ENCODE data around the gene BTBD3.

BTBD3 gene

DNA sequence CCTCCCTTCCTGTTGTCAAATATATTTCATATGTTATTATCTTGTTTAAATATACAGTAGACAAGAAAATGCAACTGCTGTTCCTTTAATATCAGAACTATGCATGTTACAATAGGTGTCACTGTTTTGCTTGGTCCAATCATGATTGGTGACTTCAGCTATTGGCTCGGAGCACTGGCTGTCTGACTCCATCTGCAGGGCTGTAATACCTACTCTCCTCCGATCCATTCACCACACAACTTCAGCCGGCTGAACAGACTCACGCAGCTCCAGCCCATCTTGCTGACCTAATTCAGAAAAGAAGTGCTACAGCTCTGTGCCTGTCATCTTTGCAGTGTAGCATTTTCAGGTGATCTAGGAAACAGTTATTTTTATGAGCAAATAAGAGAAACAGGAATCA is at the start of gene BTBD3:
Gene BTBD3, plus strand, starts transcription at position 231 of the 400 bp plus-strand sequence. CDS start 383 bp downstream, outside the sequence.
- Histone ChIP-seq H4K20me1 (ENCODE audit: insufficient read depth, low read length) (no peaks in the 10 kb centered on the region), H3K79me2 (ENCODE audit: low read length) (no peaks in the 10 kb centered on the region), H3K27me3 (ENCODE audit: low read depth, low read length) (no peaks in the 10 kb centered on the region; the same call in none of the 2 replicates), H3K9ac (ENCODE audit: low read length) (no peak within 1 kb of the TSS), H3K9me3 (ENCODE audit: insufficient read depth, low read length) (no peaks in the 10 kb centered on the region), H2AFZ (ENCODE audit: low read depth, low read length) (no peak within 1 kb of the TSS), H3K4me2 (ENCODE audit: low read length) (no peak within 1 kb of the TSS), H3K4me3 (ENCODE audit: low read length) (no peak within 1 kb of the TSS), H3K36me3 (replicated peaks; ENCODE audit: low read depth, low read length) (no peaks in the 10 kb centered on the region), H3K4me1 (ENCODE audit: low read length) (no peaks in the 10 kb centered on the region), H3K27ac (ENCODE audit: low read length) (no peak within 1 kb of the TSS)
- TF ChIP-seq EZH2phosphoT487 (IDR thresholded peaks at IDR 0.05; ENCODE audit: low read depth) = no peak
- TF ChIP-seq CTCF (IDR thresholded peaks at IDR 0.05; ENCODE audit: low read depth, low read length) = no peak

- no peaks in the 10 kb centered on the region for H4K20me1 ChIP-seq (ENCODE audit: insufficient read depth, low read length)
- no peaks in the 10 kb centered on the region for H3K79me2 ChIP-seq (ENCODE audit: low read length)
- no peak overlapping the region for H3K4me3 ChIP-seq (ENCODE audit: low read length)
- no peak overlapping the region for H3K27ac ChIP-seq (ENCODE audit: low read length)
- no peaks in the 10 kb centered on the region for H3K27me3 ChIP-seq (ENCODE audit: low read depth, low read length)
- no peaks in the 10 kb centered on the region for H3K9me3 ChIP-seq (ENCODE audit: insufficient read depth, low read length)
- H2AFZ ChIP-seq (ENCODE audit: low read depth, low read length) = no peak overlapping the region
- no peak overlapping the region for H3K9ac ChIP-seq (ENCODE audit: low read length)
- TF ChIP-seq EZH2phosphoT487 (IDR thresholded peaks at IDR 0.05; ENCODE audit: low read depth) = no peak
- no peak for TF ChIP-seq CTCF (IDR thresholded peaks at IDR 0.05; ENCODE audit: low read depth, low read length)
- H3K4me1 ChIP-seq (ENCODE audit: low read length) = no peaks in the 10 kb centered on the region
- no peaks in the 10 kb centered on the region for H3K36me3 ChIP-seq (replicated peaks; ENCODE audit: low read depth, low read length)
- H3K4me2 ChIP-seq (ENCODE audit: low read length) = no peak overlapping the region
Measured at GRCh38 chr20:11869641-11870040, 48.1 kb upstream of the BTBD3 start.

GRCh38 chr20:11870411-11870810 is 47.3 kb upstream of the BTBD3 start:
- H3K4me3 ChIP-seq (ENCODE audit: low read length) = no peak overlapping the region
- no peaks in the 10 kb centered on the region for H3K9me3 ChIP-seq (ENCODE audit: insufficient read depth, low read length)
- H3K4me2 ChIP-seq (ENCODE audit: low read length) = no peak overlapping the region
- H4K20me1 ChIP-seq (ENCODE audit: insufficient read depth, low read length) = no peaks in the 10 kb centered on the region
- no peak overlapping the region for H2AFZ ChIP-seq (ENCODE audit: low read depth, low read length)
- no peak overlapping the region for H3K27ac ChIP-seq (ENCODE audit: low read length)
- H3K27me3 ChIP-seq (ENCODE audit: low read depth, low read length) = no peaks in the 10 kb centered on the region
- no peaks in the 10 kb centered on the region for H3K36me3 ChIP-seq (replicated peaks; ENCODE audit: low read depth, low read length)
- no peaks in the 10 kb centered on the region for H3K79me2 ChIP-seq (ENCODE audit: low read length)
- H3K9ac ChIP-seq (ENCODE audit: low read length) = no peak overlapping the region
- no peaks in the 10 kb centered on the region for H3K4me1 ChIP-seq (ENCODE audit: low read length)
- TF ChIP-seq EZH2phosphoT487 (IDR thresholded peaks at IDR 0.05; ENCODE audit: low read depth) (no peak), CTCF (IDR thresholded peaks at IDR 0.05; ENCODE audit: low read depth, low read length) (no peak)

DNA sequence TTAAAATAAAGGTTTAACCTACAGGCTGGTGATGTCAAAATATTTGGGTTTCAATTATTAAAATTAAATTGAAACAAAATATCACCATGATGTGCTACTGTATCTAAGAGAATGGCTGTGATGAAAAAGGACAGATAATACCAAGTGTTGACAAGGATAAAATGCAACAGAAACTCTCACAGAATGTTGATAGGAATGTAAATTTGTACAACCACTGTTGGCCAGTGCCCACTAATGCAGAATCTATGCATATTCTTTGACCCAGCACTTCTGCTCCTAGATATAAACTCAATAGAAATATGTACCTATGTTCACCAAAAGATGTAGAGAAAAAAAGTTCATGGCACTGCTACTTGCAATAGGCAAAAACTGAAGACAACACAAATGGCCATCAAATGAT is 41.1 kb upstream of the BTBD3 start:
- H3K27me3 ChIP-seq (ENCODE audit: low read depth, low read length) = no peaks in the 10 kb centered on the region
- no peak overlapping the region for H3K9ac ChIP-seq (ENCODE audit: low read length)
- no peak overlapping the region for H3K27ac ChIP-seq (ENCODE audit: low read length)
- no peaks in the 10 kb centered on the region for H4K20me1 ChIP-seq (ENCODE audit: insufficient read depth, low read length)
- H3K79me2 ChIP-seq (ENCODE audit: low read length) = no peaks in the 10 kb centered on the region
- H2AFZ ChIP-seq (ENCODE audit: low read depth, low read length) = no peak overlapping the region
- TF ChIP-seq EZH2phosphoT487 (IDR thresholded peaks at IDR 0.05; ENCODE audit: low read depth) = no peak
- no peak for TF ChIP-seq CTCF (IDR thresholded peaks at IDR 0.05; ENCODE audit: low read depth, low read length)
- no peak overlapping the region for H3K4me2 ChIP-seq (ENCODE audit: low read length)
- no peaks in the 10 kb centered on the region for H3K9me3 ChIP-seq (ENCODE audit: insufficient read depth, low read length)
- H3K36me3 ChIP-seq (replicated peaks; ENCODE audit: low read depth, low read length) = no peaks in the 10 kb centered on the region
- no peaks in the 10 kb centered on the region for H3K4me1 ChIP-seq (ENCODE audit: low read length)
- H3K4me3 ChIP-seq (ENCODE audit: low read length) = no peak overlapping the region
